ENCODE data around the gene PERCC1.

- TF ChIP-seq POLR2A (IDR thresholded peaks at IDR 0.05), result no peak
- TF ChIP-seq CTCF (IDR thresholded peaks at IDR 0.05), result no peak
Measured at GRCh38 chr16:1441391-1441829, 10.5 kb downstream of the PERCC1 start.

Data from lower leg skin (tissue), 3 donors.